ENCODE measurements around the gene CFAP73. TPM values are rescaled to one million over a fixed set of nuclear protein-coding genes. Genes with fewer than 3 reads are reported as not detected.
"Not testable (repeated sequence)": the region's sequence is repeated elsewhere in the genome, so short reads cannot be mapped to it uniquely, and the experiment has no call there.

CFAP73 gene
- total RNA-seq, 1 experiment from 2014 or later, result not detected

- DNase-seq (ENCODE audit: low read depth, low spot score), result no peak
- in situ Hi-C loops (cut with HindIII; ENCODE audit: low pct_unique_long_range_greater_than_20kb, low sequenced_read_pairs), result no loop called here
Observed at GRCh38 chr12:113136128-113136989, 13.2 kb upstream of the CFAP73 start.

GRCh38 chr12:113136990-113137511 lies 12.5 kb upstream of the CFAP73 start:
- in situ Hi-C loops (cut with HindIII; ENCODE audit: low pct_unique_long_range_greater_than_20kb, low sequenced_read_pairs), result no loop called here
- DNase-seq (ENCODE audit: low read depth, low spot score), result no peak

GRCh38 chr12:113137861-113138783 lies 11.4 kb upstream of the CFAP73 start:
- in situ Hi-C loops (cut with HindIII; ENCODE audit: low pct_unique_long_range_greater_than_20kb, low sequenced_read_pairs), result no loop called here
- no peak for DNase-seq (ENCODE audit: low read depth, low spot score)

- no peak for DNase-seq (ENCODE audit: low read depth, low spot score)
- in situ Hi-C loops (cut with HindIII; ENCODE audit: low pct_unique_long_range_greater_than_20kb, low sequenced_read_pairs), result no loop called here
Observed at GRCh38 chr12:113138826-113139225, 10.7 kb upstream of the CFAP73 start.

- in situ Hi-C loops (cut with HindIII; ENCODE audit: low pct_unique_long_range_greater_than_20kb, low sequenced_read_pairs), result no loop called here
- DNase-seq (ENCODE audit: low read depth, low spot score), result no peak
Observed at GRCh38 chr12:113140706-113141105, 8.8 kb upstream of the CFAP73 start.

- DNase-seq (ENCODE audit: low read depth, low spot score); in situ Hi-C loops (cut with HindIII; ENCODE audit: low pct_unique_long_range_greater_than_20kb, low sequenced_read_pairs): not testable (repeated sequence)
Observed at GRCh38 chr12:113141716-113142115, 7.8 kb upstream of the CFAP73 start.

GRCh38 chr12:113142173-113142885 lies 7.2 kb upstream of the CFAP73 start:
- in situ Hi-C loops (cut with HindIII; ENCODE audit: low pct_unique_long_range_greater_than_20kb, low sequenced_read_pairs), result no loop called here

GRCh38 chr12:113142886-113143332 lies 6.6 kb upstream of the CFAP73 start:
- in situ Hi-C loops (cut with HindIII; ENCODE audit: low pct_unique_long_range_greater_than_20kb, low sequenced_read_pairs), result no loop called here
- no peak for DNase-seq (ENCODE audit: low read depth, low spot score)

More at GRCh38 chr12:113142173-113142885, 7.2 kb upstream of the CFAP73 start:
- peak; percentile 96 for DNase-seq (ENCODE audit: low read depth, low spot score)

- no peak for DNase-seq (ENCODE audit: low read depth, low spot score)
- in situ Hi-C loops (cut with HindIII; ENCODE audit: low pct_unique_long_range_greater_than_20kb, low sequenced_read_pairs), result no loop called here
Observed at GRCh38 chr12:113143959-113144358, 5.6 kb upstream of the CFAP73 start.

GRCh38 chr12:113144806-113145205 lies 4.7 kb upstream of the CFAP73 start:
- no peak for DNase-seq (ENCODE audit: low read depth, low spot score)
- in situ Hi-C loops (cut with HindIII; ENCODE audit: low pct_unique_long_range_greater_than_20kb, low sequenced_read_pairs), result no loop called here

GRCh38 chr12:113145720-113146551 lies 3.6 kb upstream of the CFAP73 start:
- in situ Hi-C loops (cut with HindIII; ENCODE audit: low pct_unique_long_range_greater_than_20kb, low sequenced_read_pairs), result no loop called here
- DNase-seq (ENCODE audit: low read depth, low spot score), result no peak

- DNase-seq (ENCODE audit: low read depth, low spot score), result no peak
- in situ Hi-C loops (cut with HindIII; ENCODE audit: low pct_unique_long_range_greater_than_20kb, low sequenced_read_pairs), result no loop called here
Observed at GRCh38 chr12:113146999-113147398, 2.5 kb upstream of the CFAP73 start.

- DNase-seq (ENCODE audit: low read depth, low spot score), result no peak
- in situ Hi-C loops (cut with HindIII; ENCODE audit: low pct_unique_long_range_greater_than_20kb, low sequenced_read_pairs), result no loop called here
Observed at GRCh38 chr12:113151655-113152054, 2.1 kb downstream of the CFAP73 start.

GRCh38 chr12:113152196-113152834 lies 2.8 kb downstream of the CFAP73 start:
- DNase-seq (ENCODE audit: low read depth, low spot score), result no peak
- in situ Hi-C loops (cut with HindIII; ENCODE audit: low pct_unique_long_range_greater_than_20kb, low sequenced_read_pairs), result no loop called here

- in situ Hi-C loops (cut with HindIII; ENCODE audit: low pct_unique_long_range_greater_than_20kb, low sequenced_read_pairs), result no loop called here
Observed at GRCh38 chr12:113152835-113153814, 3.6 kb downstream of the CFAP73 start.

More at GRCh38 chr12:113152835-113153814, 3.6 kb downstream of the CFAP73 start:
- DNase-seq (ENCODE audit: low read depth, low spot score), result peak; percentile 85
